Esophagus squamous epithelium (tissue), 5 donors: ENCODE data around the gene CEP295NL. TPM values are rescaled to one million over a fixed set of nuclear protein-coding genes. Genes with fewer than 3 reads are reported as not detected.
"Not testable (repeated sequence)": the region's sequence is repeated elsewhere in the genome, so short reads cannot be mapped to it uniquely, and the experiment has no call there.

Experiments
- DNase-seq: peaks from one replicate; lab custom pipeline; 2025; lab: John Stamatoyannopoulos, UW
- H3K27ac ChIP-seq, 4 donors: fragments of 200-600 bp; sonication (generic); one replicate each; pipeline ENCODE4 v1.5.1; 2016 to 2019; ENCODE audit warnings: mild to moderate bottlenecking in 1 of 4
- H3K27me3 ChIP-seq, 4 donors: fragments of 200-600 bp; sonication (generic); 1 replicate in 3 of 4; 2 replicates in 1 of 4; pipeline versions ENCODE4 v1.5.1 to v1.6.0; 2017 to 2021; ENCODE audit warnings: antibody characterized with exemption in 1 of 4
- H3K36me3 ChIP-seq, 3 donors: fragments of 200-600 bp; sonication (generic); one replicate each; pipeline ENCODE4 v1.5.1; 2016 to 2019
- H3K4me1 ChIP-seq, 3 donors: fragments of 200-600 bp; sonication (generic); one replicate each; pipeline ENCODE4 v1.5.1; 2017 to 2019
- H3K4me3 ChIP-seq, 4 donors: fragments of 200-600 bp; sonication (generic); 1 replicate in 3 of 4; 2 replicates in 1 of 4; pipeline ENCODE4 v1.5.1; 2016 to 2019; ENCODE audit warnings: mild to moderate bottlenecking in 2 of 4, moderate library complexity in 1 of 4
- H3K9me3 ChIP-seq, 3 donors: fragments of 200-600 bp; sonication (generic); one replicate each; pipeline ENCODE4 v1.5.1; 2016 to 2019
- POLR2A ChIP-seq, 4 donors: fragments of 450-650 bp; IDR thresholded peaks; one replicate each; pipeline ENCODE4 v1.6.1; 2017; ENCODE audit warnings: antibody characterized with exemption in 4 of 4, mild to moderate bottlenecking in 4 of 4, moderate library complexity in 3 of 4
- WGBS, 2 donors: methylation state at CpG; one replicate each; pipeline ENCODE4 v1.1.5; 2018; 5-methylcytosine and 5-hydroxymethylcytosine counted together
- intact Hi-C: fragments of 100-400 bp; cut with DNase I; formaldehyde crosslinking; loops from one replicate; pipeline ENCODE4 v1.15.0; 2022
- total RNA-seq, 4 donors: library from RNA; depleted of rRNA; stranded (reverse); fragments of >200 nt; gene quantifications; one replicate each; pipeline ENCODE4 v1.1.0, GENCODE V29; 2016
- TF ChIP-seq, protein P1 (sequence below), 6 experiments: fragments of 450-650 bp in 4 of 6; fragments of 200-600 bp in 2 of 6; sonication (generic) in 2 of 6; IDR thresholded peaks; one replicate each; pipeline ENCODE4 v1.5.1; 2016 to 2019; ENCODE audit warnings: antibody characterized with exemption in 6 of 6, mild to moderate bottlenecking in 4 of 6, moderate library complexity in 4 of 6
- donor health status: DM: yes; HTN: yes; CAD: no.

Gene CEP295NL
- total RNA-seq, 4 donors from 2014 or later, result 0.42 to 6.9 (median 1.1) TPM

DNA sequence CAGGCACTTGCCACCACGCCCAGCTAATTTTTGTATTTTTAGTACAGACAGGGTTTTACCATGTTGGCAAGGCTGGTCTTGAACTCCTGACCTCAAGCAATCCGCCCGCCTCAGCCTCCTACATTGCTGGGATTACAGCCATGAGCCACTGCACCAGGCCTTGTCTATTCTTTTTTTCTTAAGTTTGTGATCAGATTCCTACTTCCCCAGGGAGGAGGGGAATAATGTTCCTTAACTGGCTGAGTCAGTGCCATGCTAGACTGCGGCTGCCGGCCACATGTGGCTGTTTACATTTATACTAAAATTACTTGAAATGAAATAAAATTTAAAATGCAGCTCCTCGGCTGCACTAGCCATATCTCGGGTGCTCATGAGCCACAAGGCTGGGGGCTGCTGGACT lies 34.6 kb downstream of the CEP295NL start:
- H3K36me3 ChIP-seq, result peaks cover 0 to 50% (median 0%) of the 10 kb centered on the region in 3 donors
- TF ChIP-seq POLR2A (IDR thresholded peaks at IDR 0.05), result no peak
- TF ChIP-seq, protein P1, sequence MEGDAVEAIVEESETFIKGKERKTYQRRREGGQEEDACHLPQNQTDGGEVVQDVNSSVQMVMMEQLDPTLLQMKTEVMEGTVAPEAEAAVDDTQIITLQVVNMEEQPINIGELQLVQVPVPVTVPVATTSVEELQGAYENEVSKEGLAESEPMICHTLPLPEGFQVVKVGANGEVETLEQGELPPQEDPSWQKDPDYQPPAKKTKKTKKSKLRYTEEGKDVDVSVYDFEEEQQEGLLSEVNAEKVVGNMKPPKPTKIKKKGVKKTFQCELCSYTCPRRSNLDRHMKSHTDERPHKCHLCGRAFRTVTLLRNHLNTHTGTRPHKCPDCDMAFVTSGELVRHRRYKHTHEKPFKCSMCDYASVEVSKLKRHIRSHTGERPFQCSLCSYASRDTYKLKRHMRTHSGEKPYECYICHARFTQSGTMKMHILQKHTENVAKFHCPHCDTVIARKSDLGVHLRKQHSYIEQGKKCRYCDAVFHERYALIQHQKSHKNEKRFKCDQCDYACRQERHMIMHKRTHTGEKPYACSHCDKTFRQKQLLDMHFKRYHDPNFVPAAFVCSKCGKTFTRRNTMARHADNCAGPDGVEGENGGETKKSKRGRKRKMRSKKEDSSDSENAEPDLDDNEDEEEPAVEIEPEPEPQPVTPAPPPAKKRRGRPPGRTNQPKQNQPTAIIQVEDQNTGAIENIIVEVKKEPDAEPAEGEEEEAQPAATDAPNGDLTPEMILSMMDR (IDR thresholded peaks at IDR 0.05), result no peak
- intact Hi-C loops, result loop anchor here (5.0 kb wide), 1 partner anchor 104 kb away; no protein-coding TSS in a partner anchor
- no peaks in the 10 kb centered on the region for H3K9me3 ChIP-seq
- no peaks in the 10 kb centered on the region for H3K27me3 ChIP-seq
- WGBS, 2 donors, result 68 to 81% methylated on average over 7 of the region's 7 CpGs
- H3K4me3 ChIP-seq, result no peak overlapping the region
- peak overlapping the region in 2 of 4 donors; percentile 16 to 29 for H3K27ac ChIP-seq
- DNase-seq, result no peak
- peaks cover 0 to 36% (median 5%) of the 10 kb centered on the region in 3 donors for H3K4me1 ChIP-seq

DNA sequence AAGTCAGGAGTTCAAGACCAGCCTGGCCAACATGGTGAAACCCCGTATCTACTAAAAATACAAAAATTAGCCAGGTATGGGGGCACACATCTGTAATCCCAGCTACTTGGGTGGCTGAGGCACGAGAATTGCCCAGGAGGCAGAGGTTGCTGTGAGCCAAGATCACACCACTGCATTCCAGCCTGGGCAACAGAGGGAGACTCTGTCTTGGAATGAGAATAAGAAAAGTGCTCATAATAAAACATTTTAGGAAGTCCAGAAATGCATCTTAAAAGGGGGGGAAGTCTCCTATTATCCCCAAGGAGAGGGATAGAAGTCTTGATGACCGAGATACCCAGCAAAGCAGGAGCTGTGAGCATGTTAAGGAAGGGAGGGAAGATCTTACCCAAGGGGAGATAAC lies 36.0 kb downstream of the CEP295NL start:
- H3K4me3 ChIP-seq, DNase-seq, H3K9me3 ChIP-seq, H3K27me3 ChIP-seq: not testable (repeated sequence)
- intact Hi-C loops, result loop anchor here (5.0 kb wide), 1 partner anchor 105 kb away; no protein-coding TSS in a partner anchor
- peaks cover 0 to 41% (median 8%) of the 10 kb centered on the region in 3 donors for H3K4me1 ChIP-seq
- peak overlapping the region in 2 of 4 donors; percentile 38 to 60 for H3K27ac ChIP-seq
- 56 to 67% methylated on average over 2 to 3 of the region's 3 CpGs for WGBS, 2 donors
- H3K36me3 ChIP-seq, result peaks cover 0 to 40% (median 0%) of the 10 kb centered on the region in 3 donors

GRCh38 chr17:78865682-78866390 lies 37.2 kb downstream of the CEP295NL start:
- 24 to 30% methylated on average over 18 to 19 of the region's 19 CpGs for WGBS, 2 donors

DNA sequence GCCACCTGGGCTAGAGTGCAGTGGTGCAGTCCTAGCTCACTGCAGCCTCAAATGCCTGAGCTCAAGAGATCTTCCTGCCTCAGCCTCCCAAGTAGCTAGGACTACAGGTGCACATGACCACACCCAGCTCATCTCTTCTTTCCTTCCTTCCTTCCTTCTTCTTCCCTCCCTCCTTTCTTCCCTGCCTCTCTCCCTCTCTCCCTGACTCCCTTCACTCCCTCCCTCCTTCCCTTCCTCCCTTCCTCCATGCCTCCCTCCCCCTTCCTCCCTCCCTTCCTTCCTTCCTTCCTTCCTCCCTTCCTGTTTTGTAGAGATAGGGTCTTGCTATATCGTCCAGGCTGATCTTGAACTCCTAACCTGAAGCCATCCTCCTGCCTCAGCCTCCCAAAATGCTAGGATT lies 38.9 kb downstream of the CEP295NL start:
- DNase-seq, result no peak
- Histone ChIP-seq H3K9me3 (no peaks in the 10 kb centered on the region), H3K27ac (no peak overlapping the region), H3K27me3 (no peaks in the 10 kb centered on the region), H3K36me3 (peaks cover 0 to 13% (median 0%) of the 10 kb centered on the region in 3 donors), H3K4me3 (no peak overlapping the region), H3K4me1 (peaks cover 0 to 51% (median 14%) of the 10 kb centered on the region in 3 donors)
- TF ChIP-seq, protein P1 (IDR thresholded peaks at IDR 0.05), result no peak
- TF ChIP-seq POLR2A (IDR thresholded peaks at IDR 0.05), result no peak
- 50 to 56% methylated on average over 1 of the region's 1 CpG for WGBS, 2 donors
- intact Hi-C loops, result no loop called here

More at GRCh38 chr17:78865682-78866390, 37.2 kb downstream of the CEP295NL start:
- Histone ChIP-seq H3K4me1 (peaks cover 0 to 51% (median 14%) of the 10 kb centered on the region in 3 donors), H3K9me3 (no peaks in the 10 kb centered on the region), H3K36me3 (peaks cover 0 to 29% (median 0%) of the 10 kb centered on the region in 3 donors), H3K27ac (peak overlapping the region in 3 of 4 donors; percentile 21 to 60 (median 43)), H3K4me3 (peak overlapping the region in 1 of 4 donors; percentile 18), H3K27me3 (no peaks in the 10 kb centered on the region)
- DNase-seq, result no peak
- intact Hi-C loops, result loop anchor here (5.0 kb wide), 1 partner anchor 106 kb away; no protein-coding TSS in a partner anchor
- TF ChIP-seq, protein P1 (IDR thresholded peaks at IDR 0.05), result peak; percentile 82 to 91 (median 86)
- TF ChIP-seq POLR2A (IDR thresholded peaks at IDR 0.05), result no peak

DNA sequence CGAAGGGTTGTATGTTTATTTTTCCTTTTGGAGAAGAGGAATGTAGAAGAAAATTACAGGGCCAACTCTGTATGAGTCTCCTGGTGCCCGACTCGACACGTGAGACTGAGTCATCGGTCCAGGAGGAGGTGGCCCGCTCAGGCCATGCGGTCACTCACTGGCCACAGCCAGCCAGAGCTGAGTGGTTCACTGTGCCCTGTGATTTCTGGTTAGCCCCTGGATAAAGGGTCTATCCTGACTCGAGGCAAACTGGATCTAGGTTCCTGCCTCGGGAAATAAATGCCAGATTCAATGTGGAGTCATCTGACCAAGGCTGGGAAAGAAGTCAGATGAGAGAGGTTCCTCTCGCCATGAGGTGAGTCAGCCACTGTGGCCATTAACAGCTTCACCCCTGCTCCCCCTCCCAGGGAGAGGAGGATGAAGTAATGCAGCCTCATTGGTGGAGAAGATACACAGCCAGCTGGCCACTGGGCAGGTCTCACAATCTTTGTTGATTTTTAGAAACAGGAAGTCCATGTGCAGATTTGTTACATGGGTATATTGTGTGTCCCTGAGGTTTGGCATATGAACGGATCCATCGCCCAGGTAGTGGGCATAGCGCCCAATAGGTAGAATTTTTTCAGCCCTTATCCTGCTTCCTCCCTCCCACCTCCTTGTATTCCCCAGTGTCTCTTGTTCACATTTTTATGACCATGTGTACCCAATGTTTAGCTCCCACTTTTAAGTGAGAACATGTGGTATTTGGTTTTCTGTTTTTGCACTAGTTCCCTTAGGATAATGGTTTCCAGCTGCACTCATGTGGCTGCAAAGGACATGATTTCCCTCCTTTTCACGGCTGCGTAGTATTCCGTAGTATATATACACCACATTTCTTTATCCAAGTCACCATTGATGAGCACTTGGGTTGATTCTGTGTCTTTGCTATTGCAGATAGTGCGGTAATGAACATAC lies 40.7 kb downstream of the CEP295NL start:
- peaks cover 0 to 5% (median 2%) of the 10 kb centered on the region in 3 donors for H3K36me3 ChIP-seq
- no peak overlapping the region for H3K4me3 ChIP-seq
- H3K4me1 ChIP-seq, result peaks cover 0 to 38% (median 14%) of the 10 kb centered on the region in 3 donors
- 59 to 65% methylated on average over 14 to 16 of the region's 17 CpGs for WGBS, 2 donors
- intact Hi-C loops, result no loop called here
- no peak for DNase-seq
- H3K27ac ChIP-seq, result peak overlapping the region; percentile 9 to 89 (median 68)
- H3K27me3 ChIP-seq, result no peaks in the 10 kb centered on the region
- H3K9me3 ChIP-seq, result no peaks in the 10 kb centered on the region
- TF ChIP-seq, protein P1 (IDR thresholded peaks at IDR 0.05), result no peak
- TF ChIP-seq POLR2A (IDR thresholded peaks at IDR 0.05), result peak in 1 of 4 donors; percentile 12
